ENCODE results near the gene IFITM5.

DNA sequence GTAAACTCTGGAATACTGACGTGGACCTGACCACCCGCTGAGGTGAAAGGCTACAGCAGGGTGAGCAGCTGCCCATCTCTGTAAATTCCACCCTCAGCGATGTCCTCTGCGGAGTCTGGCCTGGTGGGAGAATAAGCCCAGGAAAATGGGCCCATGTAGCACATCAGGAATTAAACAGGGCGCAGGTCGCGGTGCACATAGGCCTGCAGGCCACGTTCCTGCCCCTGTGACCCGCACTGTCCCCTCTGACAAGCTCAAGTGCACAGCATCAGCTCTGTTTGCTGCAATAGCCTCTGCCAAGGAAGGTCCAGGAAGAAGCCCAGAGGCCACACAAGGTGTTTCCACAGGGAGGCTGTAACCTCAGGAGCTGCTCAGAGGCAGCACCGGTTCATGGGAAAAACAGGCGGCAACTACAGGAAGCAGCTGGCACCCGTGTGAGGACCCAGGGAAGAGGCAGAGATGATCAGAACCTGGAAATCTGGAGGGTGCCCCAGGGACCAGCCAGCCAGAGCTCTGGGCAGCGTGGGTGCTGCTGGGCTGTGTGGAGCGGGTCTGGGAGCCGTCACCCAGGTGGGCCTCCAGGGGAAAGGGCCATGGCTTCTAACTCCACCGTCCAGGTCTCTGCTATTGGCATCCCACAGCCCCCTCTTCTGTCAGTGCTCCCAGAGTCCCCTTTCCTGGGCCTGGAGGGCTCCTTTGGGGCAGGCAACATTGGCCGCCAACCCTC, 7.5 kb upstream of the IFITM5 start:
- no peak for TF ChIP-seq EZH2 (IDR thresholded peaks at IDR 0.05; ENCODE audit: insufficient read depth, poor library complexity, severe bottlenecking)
- TF ChIP-seq EZH2phosphoT487 (IDR thresholded peaks at IDR 0.05; ENCODE audit: insufficient read depth, low read depth), result no peak

Measured in GM23248 (cell line).